Measurements from ENCODE around the gene VAMP8.
"Not testable (repeated sequence)": the region's sequence is repeated elsewhere in the genome, so short reads cannot be mapped to it uniquely, and the experiment has no call there.

The VAMP8 gene

GRCh38 chr2:85579266-85579935, 2.0 kb downstream of the VAMP8 start:
- DNase-seq (ENCODE audit: low read depth in 2 of 2, low spot score in 1 of 2) = no peak

GRCh38 chr2:85580206-85580605, 2.8 kb downstream of the VAMP8 start:
- DNase-seq (ENCODE audit: low read depth in 2 of 2, low spot score in 1 of 2) = no peak

GRCh38 chr2:85582492-85582891, 5.1 kb downstream of the VAMP8 start:
- DNase-seq (ENCODE audit: low read depth in 2 of 2, low spot score in 1 of 2) = no peak

DNA sequence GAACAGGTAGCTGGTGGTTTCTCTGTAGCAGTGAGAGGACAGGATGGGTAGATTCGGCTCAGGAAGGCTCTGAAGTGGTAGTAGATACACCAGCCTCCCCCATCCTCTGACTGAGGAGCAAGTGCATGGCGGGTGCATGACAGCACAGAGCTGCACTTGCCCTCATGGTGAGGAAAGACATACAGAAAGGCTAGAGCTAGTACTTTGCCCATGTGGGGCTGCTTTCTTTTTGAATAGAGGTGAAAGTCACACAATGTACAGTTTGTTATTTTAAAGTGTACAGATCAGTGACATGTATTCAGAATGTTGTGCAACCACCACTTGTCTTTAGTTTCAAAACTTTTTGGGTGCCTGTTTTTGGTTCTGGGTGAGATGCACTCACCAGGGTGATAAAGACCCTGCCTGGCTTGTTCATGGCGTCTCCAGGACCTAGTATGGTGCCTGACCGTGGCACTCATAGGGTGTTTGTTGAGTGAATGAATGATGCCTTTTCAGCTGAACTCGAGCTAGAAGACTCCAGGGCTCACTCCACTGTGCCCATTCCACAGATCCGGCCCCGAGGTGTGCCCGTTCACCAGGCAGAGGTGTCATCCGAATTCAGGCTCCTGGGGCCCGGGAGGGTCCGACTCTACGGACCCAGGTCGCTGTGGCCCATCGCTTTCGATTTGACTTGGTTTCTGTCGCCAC, 6.4 kb downstream of the VAMP8 start:
- DNase-seq (ENCODE audit: low read depth in 2 of 2, low spot score in 1 of 2) = no peak

DNA sequence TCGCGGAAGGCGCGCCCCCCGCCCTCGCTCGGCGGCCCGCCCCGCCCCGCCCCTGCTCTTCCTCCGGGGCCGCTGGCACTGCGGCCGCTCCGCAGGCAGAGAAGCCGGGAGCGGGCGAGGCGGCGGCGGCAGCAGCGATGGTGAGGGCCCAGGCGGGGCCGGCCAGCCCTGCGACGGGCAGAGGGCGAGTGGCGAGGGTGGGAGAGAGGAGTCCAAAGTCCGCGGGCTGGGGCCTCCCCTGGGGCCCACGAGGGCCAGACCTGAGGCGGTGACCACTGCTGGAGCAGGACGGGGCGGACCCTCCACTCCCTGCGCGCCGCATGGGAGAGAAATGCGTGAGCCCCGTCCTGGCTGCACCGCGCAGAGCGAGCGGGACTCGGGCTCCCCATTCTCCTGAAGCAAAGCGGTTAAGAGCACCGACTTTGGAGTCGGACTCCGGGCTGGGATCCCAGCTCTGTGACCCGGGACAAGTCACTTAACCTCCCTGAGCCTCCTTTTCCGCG, 7.0 kb downstream of the VAMP8 start, which contains the start of gene VAMP5:
Gene VAMP5 (plus strand): TSS at position 78 of the 503 bp plus-strand sequence. CDS start 60 bp downstream, at position 138.
- DNase-seq (ENCODE audit: low read depth in 2 of 2, low spot score in 1 of 2) = no peak

DNA sequence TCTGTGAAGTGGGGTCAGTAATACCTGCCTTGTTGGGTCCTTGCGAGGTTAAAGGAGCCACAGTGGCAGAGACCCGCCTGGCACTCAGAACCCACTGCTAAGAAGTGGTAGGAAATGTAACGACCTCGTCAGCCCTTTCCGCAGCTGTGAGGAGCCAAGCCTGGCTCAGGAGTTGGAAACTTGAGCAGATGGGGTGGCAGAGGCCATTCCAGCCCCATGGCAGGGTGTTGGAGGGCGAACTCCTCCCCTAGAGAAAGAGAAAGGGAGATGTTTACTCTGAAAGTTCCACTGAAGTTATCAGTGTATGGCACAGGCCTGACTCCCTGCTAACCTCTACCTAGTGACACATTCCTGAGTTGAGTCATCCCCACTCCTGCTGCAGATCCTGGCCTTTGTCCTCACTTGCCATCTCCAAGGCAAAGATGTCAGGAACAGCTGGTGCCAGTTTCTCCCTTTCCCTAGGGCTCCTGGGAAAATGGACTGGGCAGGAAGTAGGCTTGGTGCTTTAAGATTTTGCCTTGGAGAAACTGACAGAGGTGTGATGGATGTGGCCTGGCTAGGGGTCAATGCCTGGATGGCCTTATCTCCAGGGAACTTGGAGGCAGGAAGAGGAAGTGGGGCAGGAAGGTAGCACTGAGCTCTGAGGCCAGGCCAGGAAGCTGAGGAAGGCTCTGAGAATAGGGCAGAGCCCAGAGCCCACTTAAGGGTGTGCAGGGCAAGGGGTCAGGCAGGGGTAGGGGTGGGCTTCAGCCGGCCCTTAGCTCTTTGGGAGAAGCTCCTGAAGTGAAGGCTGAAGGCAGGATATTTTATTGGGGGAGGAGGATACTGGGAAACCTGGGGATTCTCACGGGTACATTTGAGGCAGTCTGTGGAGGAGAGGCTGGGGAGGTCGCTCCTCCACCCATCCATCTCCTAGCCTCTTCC, 7.7 kb downstream of the VAMP8 start:
- no peak for DNase-seq (ENCODE audit: low read depth in 2 of 2, low spot score in 1 of 2)

- no peak for DNase-seq (ENCODE audit: low read depth in 2 of 2, low spot score in 1 of 2)
Measured at GRCh38 chr2:85585781-85586105, 8.4 kb downstream of the VAMP8 start.

GRCh38 chr2:85588236-85588635, 10.8 kb downstream of the VAMP8 start:
- DNase-seq (ENCODE audit: low read depth in 2 of 2, low spot score in 1 of 2) = no peak

GRCh38 chr2:85588645-85589044, 11.3 kb downstream of the VAMP8 start:
- DNase-seq (ENCODE audit: low read depth in 2 of 2, low spot score in 1 of 2) = no peak

GRCh38 chr2:85589181-85589580, 11.8 kb downstream of the VAMP8 start:
- DNase-seq (ENCODE audit: low read depth in 2 of 2, low spot score in 1 of 2) = no peak

DNA sequence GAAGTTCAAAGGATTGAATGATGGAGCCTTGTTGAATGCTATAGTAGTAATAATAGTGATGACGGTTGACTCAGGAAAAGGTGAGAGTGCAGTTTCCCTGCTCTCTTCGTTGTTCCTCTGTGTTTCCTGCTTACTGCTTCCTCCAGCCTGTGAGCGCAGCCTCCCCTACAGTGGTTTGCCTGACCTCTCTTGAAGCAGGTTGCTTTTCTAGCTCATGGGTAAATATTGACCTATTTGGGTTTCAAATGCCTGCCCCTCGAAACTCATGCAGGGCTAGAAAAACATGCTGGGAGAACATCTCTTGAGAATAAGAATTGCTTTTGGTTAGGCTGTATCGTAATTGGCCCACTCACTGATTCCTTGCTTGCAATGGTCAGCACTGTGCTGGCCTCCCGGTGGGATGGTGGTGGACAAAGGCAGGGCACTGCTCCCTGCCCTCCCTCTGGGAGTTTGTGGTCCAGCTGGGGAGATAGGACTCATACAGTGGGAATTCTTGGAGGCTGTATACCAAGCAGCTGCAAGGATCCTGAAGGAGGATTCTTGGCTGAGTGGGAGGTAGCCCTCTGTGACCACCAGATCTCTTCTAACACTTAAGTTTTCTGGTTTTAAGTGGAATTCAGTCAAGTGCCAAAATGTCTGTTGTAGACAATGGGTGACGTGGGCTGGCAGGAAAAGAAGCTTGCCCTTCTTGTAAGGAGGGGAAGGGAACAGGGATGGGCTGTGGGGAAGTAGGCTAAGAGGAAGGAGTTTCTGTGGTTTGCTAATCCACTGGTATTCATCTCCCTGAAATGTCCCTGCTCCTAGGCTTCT, 12.8 kb downstream of the VAMP8 start:
- no peak for DNase-seq (ENCODE audit: low read depth in 2 of 2, low spot score in 1 of 2)

- no peak for DNase-seq (ENCODE audit: low read depth in 2 of 2, low spot score in 1 of 2)
Measured at GRCh38 chr2:85590950-85591349, 13.6 kb downstream of the VAMP8 start.

DNA sequence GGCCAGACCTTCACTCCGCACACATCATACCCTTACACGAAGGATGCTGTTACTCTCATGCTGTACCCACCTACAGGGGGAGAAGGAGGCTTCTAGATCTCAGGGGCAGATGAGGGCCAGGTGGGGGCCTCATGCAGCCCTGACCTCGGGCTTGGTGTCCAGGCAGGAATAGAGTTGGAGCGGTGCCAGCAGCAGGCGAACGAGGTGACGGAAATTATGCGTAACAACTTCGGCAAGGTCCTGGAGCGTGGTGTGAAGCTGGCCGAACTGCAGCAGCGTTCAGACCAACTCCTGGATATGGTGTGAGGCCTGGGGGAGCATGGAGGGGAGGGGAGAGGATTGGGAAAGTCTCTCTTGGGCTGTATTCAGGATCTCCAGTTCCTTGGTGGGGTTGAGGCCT, 14.2 kb downstream of the VAMP8 start:
- no peak for DNase-seq (ENCODE audit: low read depth in 2 of 2, low spot score in 1 of 2)

DNA sequence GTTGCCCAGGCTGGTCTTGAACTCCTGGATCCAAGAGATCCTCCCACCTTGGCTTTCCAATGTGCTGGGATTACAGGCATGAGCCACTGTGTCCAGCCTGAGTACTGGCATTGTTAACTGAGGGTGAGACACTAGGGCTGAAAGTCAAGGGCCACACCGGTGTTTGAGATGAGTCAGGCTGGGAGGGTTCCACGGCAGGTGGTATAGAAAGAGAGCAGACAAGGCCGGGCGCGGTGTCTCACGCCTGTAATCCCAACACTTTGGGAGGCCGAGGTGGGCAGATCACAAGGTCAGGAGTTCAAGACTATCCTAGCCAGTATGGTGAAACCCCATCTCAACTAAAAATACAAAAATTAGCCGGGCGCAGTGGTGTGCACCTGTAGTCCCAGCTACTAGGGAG, 14.9 kb downstream of the VAMP8 start:
- not testable (repeated sequence) for DNase-seq (ENCODE audit: low read depth in 2 of 2, low spot score in 1 of 2)

GRCh38 chr2:85593023-85593422, 15.6 kb downstream of the VAMP8 start:
- no peak for DNase-seq (ENCODE audit: low read depth in 2 of 2, low spot score in 1 of 2)

DNA sequence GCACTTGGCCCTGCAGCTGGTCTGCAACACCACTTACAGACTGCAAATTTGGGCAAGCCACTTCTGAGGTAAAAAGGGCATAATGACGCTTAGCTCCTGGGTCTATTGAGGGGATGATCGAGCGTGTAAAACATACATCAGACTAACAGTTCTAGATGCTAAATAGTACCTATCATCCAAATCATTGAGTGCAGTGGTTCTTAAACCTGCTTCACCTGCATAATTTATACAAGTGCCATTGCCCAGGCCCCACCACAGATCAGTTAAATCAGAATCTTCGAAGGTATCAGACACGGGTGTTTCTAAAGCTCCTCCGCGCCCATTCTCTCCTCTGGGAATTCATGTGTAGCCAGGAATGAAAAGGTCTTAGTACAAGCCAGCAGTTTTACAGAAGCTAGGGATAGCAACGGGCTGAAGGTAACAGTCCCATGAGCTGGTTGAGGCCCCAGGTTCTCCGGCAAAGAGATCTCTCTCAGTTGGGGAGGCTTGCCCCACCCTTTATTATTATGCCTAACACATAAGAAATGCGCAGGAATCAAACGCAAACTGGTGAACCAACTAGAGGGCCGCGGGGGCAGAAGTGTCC, 17.4 kb downstream of the VAMP8 start:
- no peak for DNase-seq (ENCODE audit: low read depth in 2 of 2, low spot score in 1 of 2)

GRCh38 chr2:85595301-85596025, 18.1 kb downstream of the VAMP8 start, which contains the start of gene RNF181:
Gene RNF181, plus strand, starts transcription at chr2:85595745. Its CDS starts 19 bp downstream, at chr2:85595764.
- peak; percentile 62 to 81 for DNase-seq (ENCODE audit: low read depth in 2 of 2, low spot score in 1 of 2)

- DNase-seq (ENCODE audit: low read depth in 2 of 2, low spot score in 1 of 2) = no peak
Measured at GRCh38 chr2:85596026-85596333, 18.6 kb downstream of the VAMP8 start.

- DNase-seq (ENCODE audit: low read depth in 2 of 2, low spot score in 1 of 2) = no peak
Measured at GRCh38 chr2:85596486-85597143, 19.2 kb downstream of the VAMP8 start.

All from stimulated activated CD8-positive, alpha-beta memory T cell treated with anti-CD3 and anti-CD28 coated beads, Interleukin-4, amount 100 ng/mL, for 1 hour (primary cell).